Astrocyte of the spinal cord (primary cell): ENCODE results near the gene LHFPL6.

Experiments used
- DNase-seq: peaks from one replicate; pipeline ENCODE4 v3.0.0; 2011; ENCODE audit warnings: low read depth, low spot score
- H3K4me3 ChIP-seq: 2 replicates; pipeline ENCODE4 v1.5.1; 2011; ENCODE audit warnings: low read depth, mild to moderate bottlenecking, low read length, moderate library complexity
- CTCF ChIP-seq: IDR thresholded peaks from 2 replicates; pipeline ENCODE4 v1.5.1; 2012; ENCODE audit warnings: low read depth, mild to moderate bottlenecking, low read length, inconsistent platforms
- in situ Hi-C: cut with HindIII; loops from 2 replicates; pipeline ENCODE4 v1.10.0; 2017; ENCODE audit warnings: low sequenced_read_pairs

LHFPL6 gene

GRCh38 chr13:39521701-39522100, 81.3 kb downstream of the LHFPL6 start:
- no peak overlapping the region for H3K4me3 ChIP-seq
- in situ Hi-C loops, result no loop called here
- TF ChIP-seq CTCF, result no peak
- no peak for DNase-seq

- TF ChIP-seq CTCF, result no peak
- in situ Hi-C loops, result no loop called here
- no peak for DNase-seq
- H3K4me3 ChIP-seq, result no peak overlapping the region
Measured at GRCh38 chr13:39516096-39516495, 86.9 kb downstream of the LHFPL6 start.

GRCh38 chr13:39515224-39515714, 87.7 kb downstream of the LHFPL6 start:
- TF ChIP-seq CTCF, result no peak
- DNase-seq, result no peak
- in situ Hi-C loops, result no loop called here
- no peak overlapping the region for H3K4me3 ChIP-seq

- no peak for TF ChIP-seq CTCF
- in situ Hi-C loops, result no loop called here
- no peak for DNase-seq
- no peak overlapping the region for H3K4me3 ChIP-seq
Measured at GRCh38 chr13:39512687-39513086, 90.3 kb downstream of the LHFPL6 start.

- no peak for TF ChIP-seq CTCF
- H3K4me3 ChIP-seq, result no peak overlapping the region
- DNase-seq, result no peak
- in situ Hi-C loops, result no loop called here
Measured at GRCh38 chr13:39510316-39510695, 92.7 kb downstream of the LHFPL6 start.

- in situ Hi-C loops, result no loop called here
- DNase-seq, result no peak
- TF ChIP-seq CTCF, result no peak
- H3K4me3 ChIP-seq, result no peak overlapping the region
Measured at GRCh38 chr13:39509616-39510315, 93.2 kb downstream of the LHFPL6 start.
